GDM1 (cell line): ENCODE data around the gene CCL23.
"Not testable (repeated sequence)": the region's sequence is repeated elsewhere in the genome, so short reads cannot be mapped to it uniquely, and the experiment has no call there.

ENCODE experiments used
- DNase-seq: peaks from one replicate; lab custom pipeline; 2025; lab: John Stamatoyannopoulos, UW

CCL23 gene

DNA sequence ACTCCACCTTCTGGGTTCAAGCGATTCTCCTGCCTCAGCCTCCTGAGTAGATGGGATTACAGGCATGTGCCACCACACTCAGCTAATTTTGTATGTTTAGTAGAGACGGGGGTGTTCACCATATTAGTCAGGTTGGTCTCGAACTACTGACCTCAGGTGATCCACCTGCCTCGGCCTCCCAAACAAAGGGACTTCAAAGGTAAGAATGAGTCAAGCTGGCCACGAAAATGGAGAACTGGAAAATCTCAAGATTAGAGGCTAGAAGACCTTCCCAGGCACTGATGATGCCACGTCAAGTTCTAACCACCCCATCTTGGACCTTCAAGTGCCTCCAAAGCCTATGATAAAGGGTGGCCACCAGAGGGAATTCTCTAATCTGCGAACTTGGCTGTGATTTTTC lies 15.1 kb downstream of the CCL23 start:
- DNase-seq: no peak

DNA sequence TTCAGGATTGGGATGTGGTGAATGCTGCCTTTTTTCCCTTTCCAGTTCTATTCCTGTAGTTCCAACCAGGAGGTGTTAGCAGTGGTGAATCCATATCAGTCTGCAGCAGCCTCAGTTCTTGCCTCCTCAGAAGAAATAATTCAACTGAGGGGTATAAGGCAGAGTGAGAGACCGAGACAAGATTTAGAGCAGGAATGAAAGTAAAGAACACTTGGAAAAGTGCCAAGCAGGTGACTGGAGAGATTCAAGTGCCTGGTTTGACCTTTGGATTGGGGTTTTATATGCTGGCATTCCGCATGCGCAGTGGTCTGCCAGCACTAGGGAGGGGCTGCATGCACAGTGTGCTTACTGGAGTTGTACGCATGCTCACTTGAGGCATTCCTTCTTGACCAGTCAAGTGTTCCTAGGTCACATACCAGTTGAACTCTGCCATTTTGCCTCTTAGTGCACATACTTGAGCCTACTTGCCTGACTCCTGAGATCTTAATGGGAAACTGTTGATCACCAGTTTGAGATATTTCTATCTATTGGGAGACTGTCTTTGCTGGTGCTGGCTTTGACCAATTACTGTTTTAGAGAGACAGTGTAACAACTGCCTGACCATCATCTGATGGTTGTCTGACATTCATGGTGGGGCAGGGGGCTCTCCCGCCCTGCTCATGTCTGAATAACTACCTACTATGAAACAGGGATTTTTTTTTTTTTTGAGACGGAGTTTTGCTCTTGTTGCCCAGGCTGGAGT lies 15.7 kb downstream of the CCL23 start:
- no peak for DNase-seq

DNA sequence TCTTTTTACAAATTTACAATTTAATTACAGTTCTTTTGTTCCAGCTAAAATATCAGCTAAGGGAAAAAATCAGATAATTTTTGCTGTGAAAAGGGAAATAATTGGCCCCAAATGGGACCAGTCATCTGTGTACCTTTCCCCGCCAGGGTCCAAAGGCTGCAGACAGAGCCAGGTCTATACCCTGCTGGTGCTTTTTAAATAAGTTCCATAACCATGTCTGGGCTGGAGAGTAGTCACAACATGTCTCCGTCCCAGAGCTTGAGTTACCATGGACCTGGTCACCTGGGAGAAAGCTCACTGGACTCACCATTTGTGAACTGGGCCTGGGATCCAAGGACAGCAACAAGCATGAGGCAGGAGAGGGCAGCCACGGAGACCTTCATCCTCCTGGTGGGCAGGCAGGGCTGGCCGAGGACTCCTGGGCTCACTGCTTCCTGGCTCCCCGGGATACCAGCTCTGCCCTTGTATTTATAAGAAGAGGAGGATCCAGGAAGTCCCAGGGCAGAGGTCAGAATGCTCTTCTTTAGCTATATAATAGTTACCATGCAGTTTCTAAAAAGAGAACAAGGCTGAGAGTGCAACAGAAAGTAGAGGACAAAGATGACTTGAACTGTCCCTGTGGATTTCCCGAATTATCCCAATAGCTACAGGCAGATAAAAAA lies 16.5 kb downstream of the CCL23 start, which contains the start of gene CCL15:
Gene CCL15 (minus strand): TSS at position 444 of the 662 bp plus-strand sequence. CDS start 61 bp downstream, at position 383.
- DNase-seq: no peak

DNA sequence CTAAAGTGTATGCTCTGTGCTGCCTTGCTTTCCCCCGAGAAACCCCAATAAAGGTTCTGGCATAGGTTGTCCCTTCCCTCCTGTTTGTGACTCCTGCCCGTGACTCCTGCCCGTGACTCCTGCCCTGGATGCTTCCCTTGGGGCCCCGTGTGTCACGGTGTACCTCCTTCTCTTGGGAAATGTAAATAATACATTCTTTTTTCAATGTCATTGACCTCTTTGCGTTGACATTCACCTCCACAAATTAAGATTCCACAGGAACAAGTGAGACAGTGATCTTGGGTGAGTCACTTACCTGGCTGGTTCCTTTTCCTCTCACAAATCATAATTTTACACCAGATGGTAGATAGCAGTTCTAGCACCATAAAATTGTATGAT lies 17.1 kb downstream of the CCL23 start:
- DNase-seq: no peak

DNA sequence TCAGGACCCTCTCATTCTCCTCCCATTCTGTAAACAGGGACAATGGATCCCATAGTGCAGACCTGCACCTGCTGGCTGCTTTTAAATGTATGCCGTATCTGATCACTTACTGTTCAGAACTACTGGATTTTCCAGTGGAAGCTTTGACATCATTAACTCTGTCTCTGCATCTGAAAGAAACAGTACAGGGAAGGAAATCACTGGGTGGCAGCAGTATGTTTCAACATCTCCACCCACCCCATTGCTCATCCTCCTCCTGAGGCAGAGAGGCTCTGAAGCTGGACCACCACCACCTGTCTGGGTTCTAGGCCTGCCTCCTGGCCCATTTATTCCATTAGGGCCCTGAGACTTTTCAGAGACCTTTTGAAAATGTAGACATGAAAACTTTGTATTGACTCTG lies 19.0 kb downstream of the CCL23 start:
- no peak for DNase-seq

DNA sequence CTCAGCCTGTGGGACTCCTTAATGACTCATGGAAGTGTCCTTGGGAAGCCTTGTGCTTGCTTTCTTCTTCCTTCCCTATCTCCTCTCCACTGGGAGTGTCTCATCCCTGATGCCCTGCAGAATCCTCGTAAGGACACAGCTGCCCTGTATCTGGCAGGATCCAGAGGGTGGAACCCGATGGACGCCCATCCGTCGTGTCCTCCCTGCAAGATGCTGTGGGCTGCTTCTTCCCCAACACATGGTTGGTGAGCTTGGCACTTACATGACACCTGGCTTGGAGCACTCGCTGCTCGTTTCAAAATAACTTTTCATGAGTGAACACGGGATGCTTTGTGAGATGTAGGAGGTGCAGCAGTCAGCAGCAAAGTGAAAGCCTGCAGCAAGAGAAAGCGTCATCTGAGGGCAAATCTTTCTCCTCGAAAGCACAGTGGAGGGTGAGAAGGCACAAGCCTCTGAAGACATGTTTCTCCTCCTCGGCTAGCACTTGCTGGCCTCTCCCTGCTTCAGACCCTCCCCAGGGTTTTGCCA lies 19.7 kb downstream of the CCL23 start:
- DNase-seq: no peak

DNA sequence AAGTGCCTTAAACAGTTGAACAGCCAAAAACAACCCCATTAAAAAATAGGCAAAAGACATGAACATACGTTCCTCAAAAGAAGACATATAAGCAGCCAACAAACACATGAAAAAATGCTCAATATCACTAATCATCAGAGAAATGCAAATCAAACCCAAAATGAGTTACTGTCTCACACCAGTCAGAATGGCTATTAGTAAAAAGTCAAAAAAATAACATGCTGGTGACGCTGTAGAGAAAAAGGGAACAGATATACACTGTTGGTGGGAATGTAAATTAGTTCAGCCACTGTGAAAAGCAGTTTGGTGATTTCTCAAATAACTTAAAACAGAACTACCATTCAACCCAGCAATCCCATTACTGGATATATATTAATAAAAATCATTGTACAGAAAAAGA lies 22.4 kb downstream of the CCL23 start:
- not testable (repeated sequence) for DNase-seq

DNA sequence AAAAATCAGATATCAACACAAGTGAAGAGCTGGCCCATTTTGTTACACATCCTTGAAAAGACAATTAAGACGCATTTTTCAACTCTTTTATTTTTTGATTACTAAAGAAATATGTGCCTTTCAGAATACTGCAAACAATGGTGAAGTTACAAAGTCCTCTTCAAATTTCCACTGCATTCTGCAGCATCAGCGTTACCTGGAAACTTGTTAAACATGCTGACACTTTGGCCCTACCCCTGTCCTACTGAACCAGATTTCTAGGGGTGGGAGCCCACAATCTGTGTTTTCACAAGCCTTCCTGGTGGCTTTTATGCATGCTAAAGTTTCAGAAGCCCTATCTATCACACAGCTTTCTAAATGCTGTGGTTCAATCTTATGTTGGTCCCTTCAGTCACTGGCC lies 26.7 kb downstream of the CCL23 start:
- DNase-seq: no peak

DNA sequence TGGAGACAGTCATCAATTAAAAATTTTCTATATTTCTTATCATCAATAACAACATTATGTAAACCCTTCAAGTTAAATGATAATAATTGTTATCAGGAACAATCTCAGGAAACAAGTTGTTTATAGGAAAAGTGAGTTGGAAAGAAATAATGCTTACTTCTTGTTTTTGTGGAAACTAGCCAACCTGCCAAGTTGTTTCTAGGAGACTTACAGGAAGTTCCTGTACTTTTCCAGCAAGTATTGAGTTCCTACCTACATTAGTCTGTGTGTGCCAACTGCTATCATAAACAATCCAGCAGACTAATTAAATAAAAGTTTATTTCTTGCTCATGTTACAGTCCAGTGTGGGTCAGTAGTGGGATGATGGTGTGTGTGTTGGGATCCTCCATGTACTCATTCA lies 29.6 kb downstream of the CCL23 start:
- DNase-seq: no peak

DNA sequence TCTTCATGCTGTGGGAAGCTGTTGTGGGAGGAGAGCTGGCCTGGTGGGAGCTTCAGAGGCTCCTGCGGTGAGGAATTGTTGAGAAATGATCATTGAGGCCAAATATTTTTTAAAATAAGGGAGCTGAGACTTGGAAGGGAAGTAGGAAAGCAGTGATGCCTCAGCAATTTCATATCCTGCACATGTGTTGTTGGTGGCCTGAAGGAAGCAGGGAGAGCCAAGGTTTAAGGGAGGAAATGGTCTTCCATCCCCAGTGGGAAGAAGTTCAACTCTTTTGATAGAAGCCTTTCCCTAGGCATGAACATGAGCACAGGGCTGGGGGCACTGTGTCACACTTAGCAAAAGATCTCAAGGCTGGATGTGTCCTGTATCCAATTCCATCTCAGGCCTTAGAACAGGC lies 31.1 kb downstream of the CCL23 start, which contains the start of gene CCL14:
Gene CCL14 (minus strand): TSS at position 87 of the 400 bp plus-strand sequence. CDS start 80 bp downstream, at position 7.
- no peak for DNase-seq

DNA sequence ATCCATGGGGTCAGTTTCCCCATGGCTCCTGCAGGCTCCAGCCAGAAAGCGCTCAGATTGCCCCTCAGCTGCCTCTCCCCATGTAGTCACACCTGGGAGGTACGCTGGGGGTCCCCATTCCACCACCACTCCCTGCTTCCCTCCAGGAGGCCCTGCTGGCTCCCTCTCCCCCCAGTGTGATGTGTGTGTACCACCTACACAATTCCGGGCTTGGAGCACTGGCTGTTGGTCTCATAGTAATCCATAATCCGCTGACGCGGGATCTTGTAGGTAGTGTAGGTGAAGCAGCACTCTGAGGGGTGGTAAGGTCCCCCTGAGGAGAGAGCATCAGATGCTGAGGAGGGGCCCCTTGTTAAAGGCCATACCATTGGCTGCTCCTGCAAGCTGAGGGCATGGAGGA lies 33.6 kb downstream of the CCL23 start:
- no peak for DNase-seq

DNA sequence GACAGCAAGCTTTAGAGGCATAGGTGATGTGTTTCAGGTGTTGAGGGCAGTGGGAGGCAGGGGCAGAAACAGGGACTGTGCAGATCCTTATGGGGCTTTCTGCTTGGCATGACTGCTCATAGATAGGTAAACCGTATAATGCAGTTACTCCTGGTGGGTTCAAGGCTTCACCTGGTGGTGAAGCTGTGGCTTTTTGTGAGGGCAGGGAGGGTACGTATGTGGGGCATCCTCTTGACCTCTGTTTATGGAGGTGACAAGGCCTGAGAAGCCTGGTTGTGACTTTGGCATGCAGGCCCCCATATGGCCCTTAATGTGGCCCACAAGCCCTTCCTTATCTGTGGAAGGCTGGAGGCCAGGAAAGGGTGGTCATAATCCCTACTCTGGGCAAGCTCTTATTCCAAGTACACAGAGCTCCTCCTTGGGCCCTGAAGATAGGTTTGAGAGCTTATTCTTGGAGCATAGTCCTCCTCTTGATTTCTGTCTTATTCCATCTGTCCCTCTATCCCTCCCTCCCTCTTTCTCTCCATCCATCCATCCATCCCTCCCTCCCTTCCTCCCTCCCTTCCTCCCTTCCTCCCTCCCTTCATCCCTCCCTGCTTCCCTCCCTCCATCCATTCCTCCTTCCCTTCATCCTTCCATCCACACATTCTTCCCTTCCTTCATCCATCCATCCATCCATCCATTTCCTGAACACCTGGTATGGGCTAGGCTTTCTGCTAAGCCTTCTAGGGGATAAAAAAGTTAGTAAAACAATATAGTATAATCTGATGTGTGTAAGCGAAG lies 35.2 kb downstream of the CCL23 start:
- DNase-seq: no peak

DNA sequence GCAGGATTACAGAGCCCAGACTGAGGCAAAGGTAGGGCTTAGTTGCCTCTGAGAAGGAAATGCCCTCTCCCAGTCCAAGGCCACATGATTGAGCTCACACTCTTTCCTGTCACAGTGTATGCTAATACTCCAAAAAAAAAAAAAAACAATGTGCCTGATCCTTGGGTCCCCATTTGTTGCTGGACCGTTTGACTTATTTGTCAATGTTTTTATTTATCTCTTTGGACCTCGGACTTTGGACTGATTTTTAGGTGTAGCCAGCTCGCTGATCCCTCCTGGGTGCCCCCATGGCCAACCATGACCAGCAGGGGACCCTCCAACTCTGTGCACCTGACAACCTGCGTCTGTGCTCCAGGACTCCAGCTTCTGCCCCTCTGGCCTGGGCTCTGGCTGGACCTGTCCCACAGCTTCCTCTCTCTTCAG lies 35.9 kb downstream of the CCL23 start:
- DNase-seq: no peak

DNA sequence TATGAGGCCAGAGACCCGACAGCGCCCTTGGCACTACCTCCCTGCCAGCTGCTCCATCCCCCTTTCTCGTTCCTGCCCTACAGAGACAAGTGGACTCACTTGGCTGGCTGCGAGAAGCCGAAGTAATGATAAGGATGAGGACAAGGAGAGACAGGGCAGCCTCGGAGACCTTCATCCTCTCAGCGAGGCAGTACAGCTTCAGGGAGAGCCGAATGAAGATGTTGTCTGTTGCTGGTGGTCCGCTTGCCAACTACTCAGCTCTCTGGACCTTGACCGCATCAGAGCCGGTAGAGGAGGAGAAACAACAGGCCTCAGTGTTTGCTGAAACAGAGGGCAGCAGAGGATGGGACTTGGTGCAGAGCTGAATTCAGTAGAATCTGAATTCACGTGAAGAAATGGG lies 36.5 kb downstream of the CCL23 start, which contains the start of gene CCL16:
Gene CCL16 (minus strand): TSS at position 252 of the 400 bp plus-strand sequence. CDS start 77 bp downstream, at position 175.
- DNase-seq: no peak

DNA sequence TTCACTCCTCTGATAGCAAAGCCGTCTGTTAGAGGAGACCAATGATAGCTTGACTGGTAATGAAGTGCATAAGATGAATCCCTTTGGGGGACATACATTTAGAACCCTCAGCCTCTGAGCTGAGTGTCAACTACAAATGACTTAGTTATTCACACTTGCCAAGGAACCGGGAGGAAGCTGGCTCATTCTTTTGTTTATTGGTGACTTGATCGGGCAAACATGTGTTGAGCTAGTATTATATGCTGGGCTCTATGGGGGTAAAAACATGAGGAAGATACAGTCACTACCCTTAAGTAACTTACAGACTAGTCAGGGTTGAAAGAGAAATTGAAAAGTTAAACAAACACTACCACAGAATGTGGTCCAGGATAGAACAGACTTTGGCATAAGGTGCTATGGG lies 39.4 kb downstream of the CCL23 start:
- DNase-seq: no peak

DNA sequence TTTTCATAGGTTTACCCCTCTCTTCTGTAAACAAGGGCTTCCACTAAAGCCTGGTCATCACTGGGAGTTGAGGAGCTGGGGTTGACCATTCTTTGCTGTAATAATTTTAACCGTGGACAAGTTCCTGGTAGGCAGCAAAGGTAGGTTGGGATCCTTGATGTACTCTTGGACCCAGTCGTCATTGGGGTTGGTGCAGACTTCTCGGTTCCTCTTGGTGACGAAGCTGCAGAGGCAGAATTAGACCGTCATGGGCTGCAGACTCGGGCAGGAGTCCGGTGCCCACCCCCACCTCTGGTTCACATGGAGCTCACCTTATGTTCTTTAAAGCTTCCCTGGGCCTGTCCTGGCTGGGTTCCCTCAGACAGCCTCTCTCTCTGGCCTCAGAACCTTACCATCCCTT lies 40.3 kb downstream of the CCL23 start:
- DNase-seq: no peak

DNA sequence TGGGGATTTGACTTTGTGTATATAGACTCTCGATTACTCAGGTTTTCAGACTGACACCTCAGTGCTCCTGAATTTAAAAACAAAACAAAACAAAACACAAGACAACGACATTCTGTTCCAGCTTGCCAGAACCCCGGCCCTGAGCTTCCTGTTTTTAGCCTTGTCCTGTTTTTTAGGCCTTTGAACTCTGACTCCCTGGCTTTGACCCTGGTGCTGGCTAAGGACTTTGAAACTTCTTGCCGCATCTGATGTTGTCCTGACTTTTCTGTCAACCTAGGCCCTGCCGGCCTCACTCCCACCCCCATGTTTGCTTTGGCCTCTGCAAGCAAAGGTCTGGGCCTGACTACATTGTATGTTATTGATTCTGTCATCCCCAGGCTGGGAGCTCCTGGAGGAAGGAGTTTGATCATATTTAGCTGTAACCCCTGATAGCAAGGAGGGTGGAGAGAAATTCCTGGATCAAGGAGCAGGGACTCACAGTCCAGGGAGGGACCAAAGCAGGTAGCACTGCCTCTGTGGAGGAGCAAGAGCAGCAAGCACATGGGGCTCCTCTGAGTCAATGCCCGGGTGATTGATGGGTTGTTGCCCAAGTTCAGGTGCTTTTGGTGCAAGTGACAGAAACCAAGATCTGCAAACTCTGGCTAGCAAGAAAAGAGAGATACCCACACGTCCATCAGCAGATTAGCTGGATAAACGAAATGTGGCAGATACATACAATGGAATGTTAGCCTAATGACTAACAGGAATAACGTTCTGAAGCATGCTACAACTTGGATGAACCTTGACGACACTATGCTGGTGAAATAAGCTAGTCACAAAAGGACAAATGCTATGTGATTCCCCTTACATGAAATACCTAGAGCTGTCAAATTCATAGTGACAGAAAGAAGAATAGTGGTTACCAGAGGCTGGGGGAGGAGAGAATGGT lies 44.2 kb downstream of the CCL23 start:
- DNase-seq: no peak

DNA sequence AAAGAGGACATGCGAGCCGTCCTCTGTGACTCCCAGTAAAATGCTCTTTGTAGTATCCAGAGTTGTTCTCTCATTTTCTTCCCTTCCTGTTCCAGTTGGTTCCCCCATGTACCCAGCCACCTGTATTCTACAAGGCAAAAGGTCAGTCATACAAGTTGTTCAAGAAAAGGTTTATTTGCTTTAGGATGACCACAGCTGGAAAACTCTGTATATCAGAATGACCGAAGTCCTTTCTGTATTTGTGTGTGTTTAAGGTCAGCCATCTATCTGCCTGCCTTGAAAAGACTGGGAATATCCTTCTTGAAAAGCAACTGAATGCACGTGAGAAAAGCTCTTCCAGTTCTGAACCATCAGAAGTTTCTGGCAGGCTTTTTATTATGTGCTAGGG lies 44.8 kb downstream of the CCL23 start:
- no peak for DNase-seq

DNA sequence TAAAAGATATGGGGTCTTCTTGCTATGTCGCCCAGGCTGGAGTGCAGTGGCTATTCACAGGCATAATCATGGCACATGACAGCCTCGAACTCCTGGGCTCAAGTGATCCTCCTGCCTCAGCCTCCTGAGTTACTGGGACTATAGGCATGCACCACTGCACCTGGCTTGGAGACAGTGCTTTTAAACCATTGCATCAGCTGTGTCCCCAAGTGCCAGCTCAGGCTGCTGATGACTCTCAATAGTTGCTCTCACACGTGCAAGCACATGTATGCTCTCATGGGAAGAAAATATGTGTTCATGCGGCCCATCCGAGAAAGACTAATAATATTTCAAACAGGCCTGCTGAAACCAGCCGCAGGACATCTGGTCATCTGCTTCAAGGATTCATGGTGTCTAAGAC lies 45.2 kb downstream of the CCL23 start:
- no peak for DNase-seq

DNA sequence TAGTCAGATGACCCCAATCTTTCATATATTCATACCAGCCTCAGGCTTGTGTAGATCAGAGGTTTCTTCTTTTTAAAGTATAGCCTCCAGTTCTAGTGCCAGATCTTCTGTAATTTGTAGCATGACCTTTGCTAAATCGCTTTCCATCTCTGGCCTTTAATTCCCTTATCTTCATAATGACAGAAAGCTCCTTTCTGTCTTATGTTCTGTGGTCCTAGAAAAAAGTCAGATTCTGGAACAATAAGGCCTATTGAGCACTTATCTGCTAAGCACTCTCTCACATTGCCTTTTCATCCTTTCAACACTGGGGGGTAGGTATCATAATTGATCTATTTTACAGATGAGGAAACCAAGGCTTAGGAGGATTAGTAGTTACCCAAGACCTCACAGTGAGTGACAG lies 45.7 kb downstream of the CCL23 start:
- no peak for DNase-seq
